HG03108 (cell line): ENCODE measurements around the gene ACP3.
"Not testable (repeated sequence)": the region's sequence is repeated elsewhere in the genome, so short reads cannot be mapped to it uniquely, and the experiment has no call there.

Source experiments
- ATAC-seq: cut with Tn5 transposase; IDR thresholded peaks from one replicate; pipeline ENCODE4 v1.9.1; 2021; ENCODE audit warnings: moderate library complexity; ENCODE audit not compliant: unreplicated experiment

ACP3 gene

DNA sequence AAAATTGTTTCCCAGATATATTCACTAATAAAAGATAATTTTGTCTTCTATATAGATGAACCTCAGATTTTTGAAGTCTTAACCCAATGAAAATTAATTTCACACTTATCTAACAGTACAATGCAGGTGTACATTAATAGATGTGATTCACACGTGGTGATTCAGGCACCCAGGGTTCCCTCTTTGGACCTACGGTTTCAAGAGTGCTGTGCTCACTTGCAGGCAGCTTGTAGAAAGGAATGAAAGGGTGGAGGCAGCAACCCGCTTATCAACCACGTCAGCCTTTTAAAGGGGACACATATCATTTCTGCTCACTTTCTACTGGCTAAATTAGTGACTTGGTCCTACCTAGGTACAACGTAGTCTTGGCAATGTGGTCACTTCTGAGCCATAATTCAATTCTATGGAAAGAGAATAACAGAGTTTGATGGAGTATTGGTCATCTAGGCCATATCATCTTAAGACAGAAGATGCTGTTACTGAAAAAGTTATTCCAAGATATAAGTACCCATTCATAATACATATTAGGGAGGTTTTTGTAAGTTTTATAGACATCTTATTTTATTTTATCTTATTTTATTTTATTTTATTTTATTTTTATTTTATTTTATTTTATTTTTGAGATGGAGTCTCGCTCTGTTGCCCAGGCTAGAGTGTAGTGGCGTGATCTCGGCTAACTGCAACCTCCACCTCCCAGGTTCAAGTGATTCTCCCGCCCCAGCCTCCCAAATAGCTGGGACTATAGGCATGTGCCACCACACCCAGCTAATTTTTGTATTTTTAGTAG lies 37.9 kb downstream of the ACP3 start:
- ATAC-seq: no peak

DNA sequence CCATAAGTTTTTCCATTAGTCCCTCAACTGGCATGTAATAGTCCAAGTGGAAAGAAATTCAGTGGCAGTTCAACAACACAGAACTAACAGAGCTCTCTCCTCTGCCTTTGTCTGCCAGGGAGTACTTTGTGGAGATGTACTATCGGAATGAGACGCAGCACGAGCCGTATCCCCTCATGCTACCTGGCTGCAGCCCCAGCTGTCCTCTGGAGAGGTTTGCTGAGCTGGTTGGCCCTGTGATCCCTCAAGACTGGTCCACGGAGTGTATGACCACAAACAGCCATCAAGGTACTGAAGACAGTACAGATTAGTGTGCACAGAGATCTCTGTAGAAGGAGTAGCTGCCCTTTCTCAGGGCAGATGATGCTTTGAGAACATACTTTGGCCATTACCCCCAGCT lies 39.4 kb downstream of the ACP3 start:
- no peak for ATAC-seq

DNA sequence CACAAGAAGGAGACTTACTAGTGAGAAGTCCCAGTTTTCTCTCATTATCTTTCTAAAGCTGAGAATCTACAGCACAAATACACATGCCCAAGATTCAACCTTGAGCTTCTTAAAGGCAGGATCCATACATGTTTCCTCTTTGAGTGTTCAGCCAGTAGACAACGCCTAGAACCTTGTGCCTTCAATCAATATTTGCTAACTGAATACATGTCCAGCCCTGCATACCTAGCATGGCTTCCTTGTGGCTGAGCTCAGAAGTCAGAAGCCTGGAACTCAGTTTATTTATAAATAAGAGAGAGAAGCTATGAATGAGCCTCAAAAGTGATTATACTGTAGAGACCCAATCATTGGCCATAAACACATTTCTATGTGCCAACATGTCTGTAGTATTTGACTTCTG lies 43.5 kb downstream of the ACP3 start:
- no peak for ATAC-seq

DNA sequence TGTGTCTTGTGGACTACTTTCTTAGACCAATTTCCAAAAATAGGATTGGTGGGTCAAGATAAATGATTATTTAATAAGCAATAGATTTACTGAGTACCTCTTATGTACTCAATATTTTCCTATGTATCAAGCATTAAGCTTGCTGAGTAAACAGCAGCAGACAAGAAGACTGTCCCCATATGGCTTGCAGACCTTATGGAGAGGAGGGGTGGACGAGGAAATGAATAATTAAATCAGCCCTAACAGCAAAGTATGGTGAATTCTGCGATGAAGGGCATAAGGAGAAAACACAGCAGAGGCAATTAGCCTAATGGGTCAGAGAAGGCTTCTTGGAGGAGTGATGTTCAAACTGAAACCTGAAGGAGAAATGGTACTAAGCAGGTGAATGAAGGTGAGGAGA lies 45.1 kb downstream of the ACP3 start:
- no peak for ATAC-seq

DNA sequence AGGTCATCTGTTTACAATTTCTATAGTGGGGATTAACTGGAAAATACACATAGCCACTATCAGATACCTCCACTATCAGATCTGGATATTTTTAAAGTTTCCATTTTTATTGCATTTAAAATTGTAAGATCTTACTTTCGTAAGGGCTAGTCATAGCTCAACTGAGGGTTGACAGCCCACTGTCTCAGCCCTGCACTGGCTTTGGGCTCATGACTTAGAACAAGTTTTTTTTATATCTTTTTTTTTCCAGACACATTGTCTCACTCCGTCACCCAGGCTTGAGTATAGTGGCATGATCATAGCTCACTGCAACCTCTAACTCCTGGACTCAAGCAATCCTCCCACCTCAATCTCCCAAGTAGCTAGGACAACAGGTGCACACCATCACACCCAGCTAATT lies 51.3 kb downstream of the ACP3 start:
- ATAC-seq: no peak

DNA sequence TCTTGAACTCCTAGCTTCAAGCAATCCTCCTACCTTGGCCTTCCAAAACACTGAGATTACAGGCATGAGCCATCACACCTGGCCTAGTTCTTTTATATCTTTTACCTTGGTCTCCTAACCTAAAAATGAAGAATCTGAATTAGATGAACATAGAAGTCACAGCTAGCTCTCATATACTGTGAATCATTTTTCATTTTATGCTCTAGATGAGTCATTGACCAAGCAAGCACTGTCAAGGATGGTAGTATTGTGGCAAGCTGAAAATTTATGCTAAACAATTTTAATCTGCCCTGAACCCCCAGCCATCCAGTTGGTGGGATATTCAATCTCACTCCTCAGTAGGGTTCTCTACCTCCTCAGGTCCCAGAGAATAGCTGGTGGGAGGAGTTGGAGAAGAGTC lies 51.8 kb downstream of the ACP3 start:
- no peak for ATAC-seq

DNA sequence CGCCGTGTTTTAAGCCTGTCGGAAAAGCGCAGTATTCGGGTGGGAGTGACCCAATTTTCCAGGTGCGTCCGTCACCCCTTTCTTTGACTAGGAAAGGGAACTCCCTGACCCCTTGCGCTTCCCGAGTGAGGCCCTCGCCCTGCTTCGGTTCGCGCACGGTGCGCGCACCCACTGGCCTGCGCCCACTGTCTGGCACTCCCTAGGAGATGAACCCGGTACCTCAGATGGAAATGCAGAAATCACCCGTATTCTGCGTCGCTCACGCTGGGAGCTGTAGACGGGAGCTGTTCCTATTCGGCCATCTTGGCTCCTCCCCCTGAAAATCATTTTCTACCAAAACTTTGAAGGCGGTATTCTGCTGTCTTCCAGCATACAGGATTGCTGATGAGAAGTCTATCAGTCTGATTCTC lies 59.7 kb downstream of the ACP3 start:
- not testable (repeated sequence) for ATAC-seq

DNA sequence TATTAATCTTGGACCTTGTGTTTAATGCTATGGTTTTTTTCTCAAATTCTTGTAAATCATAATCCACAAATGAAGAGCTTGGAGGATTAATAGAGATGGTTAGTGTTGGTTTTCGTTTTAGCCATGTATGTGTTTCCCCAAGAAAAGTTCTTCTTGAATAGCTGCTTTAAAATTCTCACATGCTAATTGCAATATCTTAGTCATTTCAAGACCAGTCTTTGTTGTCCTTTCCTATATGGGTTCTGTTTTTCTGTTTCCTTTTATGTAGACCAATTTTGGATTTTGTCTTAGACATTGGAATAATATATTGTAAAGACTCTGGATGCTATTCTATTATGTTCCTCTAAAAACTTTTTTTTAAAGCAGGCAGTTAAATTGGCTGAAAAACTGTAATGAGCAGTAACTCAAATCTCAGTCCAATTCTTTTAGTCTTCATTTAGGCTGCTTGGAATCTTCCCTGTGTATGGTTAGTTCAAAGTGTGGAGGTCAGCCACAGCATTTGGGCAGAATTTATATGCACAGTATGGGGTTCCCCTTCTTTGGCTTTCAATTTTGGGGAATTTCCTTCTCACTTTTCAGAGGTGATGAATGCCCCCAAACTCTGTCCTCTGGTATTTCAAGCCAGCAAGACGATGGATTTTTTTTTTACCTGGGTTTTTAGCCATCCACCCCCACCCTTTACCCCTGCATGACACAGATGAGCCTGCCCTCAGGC lies 61.0 kb downstream of the ACP3 start:
- no peak for ATAC-seq

DNA sequence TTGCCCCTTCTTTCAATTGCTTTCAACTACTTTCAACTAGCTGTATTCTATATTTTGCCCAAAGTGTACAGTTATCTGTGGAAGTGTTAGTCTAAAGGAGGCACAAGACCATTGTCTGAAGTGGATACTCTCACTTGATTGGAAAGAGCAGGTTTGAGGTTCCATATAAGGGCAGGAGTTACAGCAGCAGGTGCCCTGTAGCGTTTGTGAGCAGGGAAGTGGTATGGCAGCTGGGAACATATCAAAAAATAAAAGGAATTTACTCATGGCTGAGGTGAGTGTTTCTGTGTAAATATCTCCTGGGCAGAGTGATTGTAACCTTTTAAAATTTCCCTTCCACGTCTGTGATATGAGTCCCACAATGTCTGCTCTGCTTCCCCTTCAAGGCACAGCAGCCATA lies 61.6 kb downstream of the ACP3 start:
- ATAC-seq: no peak

DNA sequence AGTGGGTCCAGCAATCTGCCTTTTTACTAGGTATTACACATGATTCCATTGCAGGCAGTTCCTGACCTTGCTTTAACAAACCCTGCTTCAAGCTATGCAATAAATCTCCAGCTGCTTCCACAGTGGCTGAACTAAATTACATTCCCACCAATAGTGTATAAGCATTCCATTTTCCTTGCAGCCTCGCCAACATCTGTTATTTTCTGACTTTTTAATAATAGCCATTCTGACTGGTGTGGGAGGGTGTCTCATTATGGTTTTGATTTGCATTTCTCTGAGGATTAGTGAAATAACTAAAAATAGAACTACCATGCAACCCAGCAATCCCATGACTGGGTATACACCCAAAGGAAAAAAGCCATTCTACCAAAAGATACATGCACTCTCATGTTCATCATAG lies 63.7 kb downstream of the ACP3 start:
- no peak for ATAC-seq

DNA sequence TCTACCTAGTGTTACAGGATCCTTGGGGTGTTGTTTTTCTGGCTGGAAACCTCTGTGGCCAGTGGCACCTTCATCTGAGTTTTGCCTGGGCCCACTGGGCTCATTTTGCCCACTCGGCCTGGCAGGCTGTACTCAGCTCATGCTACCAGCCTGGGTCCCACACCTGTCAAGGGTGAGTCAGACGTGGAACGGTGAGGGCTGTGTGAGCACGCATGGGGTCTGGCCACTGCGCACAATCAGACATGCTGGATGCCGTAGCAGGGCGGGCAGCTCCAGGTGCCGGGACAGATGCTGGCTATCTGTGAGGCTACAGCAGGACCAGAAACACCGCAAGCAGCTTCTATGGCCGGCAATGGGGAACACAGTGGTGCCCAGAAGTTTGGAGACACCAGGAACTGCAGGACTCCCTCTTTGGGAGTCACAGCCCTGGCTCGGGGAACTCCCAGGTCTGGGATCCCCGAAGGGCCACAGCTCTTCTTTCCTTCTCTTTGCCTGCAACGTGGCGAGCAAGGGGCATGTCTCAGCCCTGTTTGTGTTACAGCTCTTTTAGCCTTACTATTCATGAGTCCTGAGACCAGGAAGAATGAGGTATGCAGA lies 64.2 kb downstream of the ACP3 start:
- ATAC-seq: no peak

DNA sequence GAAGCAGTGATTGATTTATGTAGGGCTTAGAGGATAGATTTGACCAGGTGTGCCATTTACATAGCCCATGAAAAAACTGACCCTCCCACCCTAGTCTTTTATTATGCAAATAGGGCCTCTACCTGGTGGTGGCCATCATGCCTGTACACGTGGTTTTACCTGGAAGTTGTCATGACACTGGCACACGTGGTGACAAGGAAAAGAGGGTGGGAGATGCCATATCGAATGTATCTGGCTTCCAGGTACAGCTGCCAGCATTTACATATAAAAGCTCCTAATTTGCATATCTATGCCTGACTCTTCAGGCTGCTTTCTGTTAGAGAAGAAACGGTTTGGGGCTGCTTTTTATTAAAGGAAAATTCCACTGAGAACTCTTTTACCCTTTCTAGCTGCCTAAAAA lies 65.1 kb downstream of the ACP3 start:
- ATAC-seq: no peak

DNA sequence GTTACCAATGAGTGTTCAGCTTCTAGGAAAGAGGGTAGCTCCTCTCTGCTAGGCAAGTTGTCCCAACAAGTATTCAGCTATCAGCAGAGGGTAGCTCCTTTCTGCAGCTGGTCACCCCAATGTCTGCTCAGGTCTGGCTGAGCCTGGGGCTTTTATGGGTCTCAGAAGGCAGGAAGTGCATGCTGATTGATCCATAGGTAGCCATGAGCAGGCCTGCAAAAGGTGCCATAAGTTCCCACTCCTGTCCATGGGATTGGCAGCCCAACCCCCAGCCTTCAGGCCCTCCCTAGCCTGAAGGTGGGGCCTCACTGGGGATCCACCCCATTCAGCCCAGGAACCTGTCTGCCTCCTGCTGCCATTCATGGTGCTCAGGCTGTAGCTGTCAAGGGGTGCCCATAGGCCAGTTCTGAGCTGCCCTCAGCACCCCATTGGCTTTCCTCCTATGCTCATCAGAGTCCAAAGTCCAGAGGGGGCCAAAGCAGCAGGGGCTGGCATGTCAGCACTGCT lies 65.5 kb downstream of the ACP3 start:
- no peak for ATAC-seq

DNA sequence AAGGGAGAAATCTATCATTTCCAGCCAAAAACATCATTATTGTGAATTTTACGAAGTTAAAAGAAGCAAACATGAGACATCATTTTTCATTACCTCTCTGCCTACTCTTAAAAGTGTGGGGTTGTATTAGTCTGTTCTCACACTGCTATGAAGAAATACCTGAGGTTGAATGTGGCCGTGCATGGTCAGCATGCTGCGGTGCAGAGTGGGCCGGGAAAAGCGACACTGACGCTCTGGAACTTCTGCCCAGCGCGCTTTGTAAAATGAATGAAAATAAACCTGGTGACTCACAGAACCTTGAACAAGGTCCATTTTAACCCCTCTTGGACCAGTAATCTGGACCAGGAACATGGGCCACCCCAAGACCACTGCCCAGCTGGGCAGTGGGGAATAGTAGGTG lies 69.1 kb downstream of the ACP3 start:
- no peak for ATAC-seq

DNA sequence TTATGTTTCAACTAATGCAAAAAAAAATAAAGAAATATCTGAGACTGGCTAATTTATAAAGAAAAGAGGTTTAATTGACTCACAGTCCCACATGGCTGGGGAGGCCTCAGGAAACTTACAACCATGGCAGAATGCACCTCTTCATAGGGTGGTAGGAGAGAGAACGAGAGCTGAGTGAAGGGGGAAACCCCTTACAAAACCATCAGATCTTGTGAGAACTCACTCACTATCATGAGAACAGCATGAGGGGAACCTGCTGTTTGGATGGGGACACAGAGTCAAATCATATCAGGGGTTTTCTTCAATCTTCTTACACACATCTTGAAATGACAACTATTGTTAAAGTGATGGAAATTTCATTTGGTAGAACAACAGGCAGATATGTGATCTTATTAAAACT lies 75.5 kb downstream of the ACP3 start:
- ATAC-seq: not testable (repeated sequence)

DNA sequence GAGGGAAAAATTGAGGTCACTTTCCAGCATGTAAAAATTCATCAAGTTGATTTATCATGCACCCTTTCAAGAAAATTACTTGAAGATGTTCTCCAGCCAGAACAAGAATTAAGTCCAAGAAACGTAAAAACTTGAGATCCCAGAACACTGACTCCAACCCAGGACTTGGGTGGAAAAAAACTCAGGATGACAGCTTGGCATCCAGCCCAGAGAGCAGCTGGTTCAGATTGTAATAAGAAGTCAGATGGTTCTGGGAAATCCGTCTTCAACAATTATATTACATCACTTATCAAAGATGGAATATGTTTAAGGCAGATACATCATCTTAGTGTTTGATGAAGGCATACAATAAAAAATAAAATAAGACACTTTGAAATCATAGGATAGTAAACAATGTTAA lies 77.1 kb downstream of the ACP3 start:
- no peak for ATAC-seq

DNA sequence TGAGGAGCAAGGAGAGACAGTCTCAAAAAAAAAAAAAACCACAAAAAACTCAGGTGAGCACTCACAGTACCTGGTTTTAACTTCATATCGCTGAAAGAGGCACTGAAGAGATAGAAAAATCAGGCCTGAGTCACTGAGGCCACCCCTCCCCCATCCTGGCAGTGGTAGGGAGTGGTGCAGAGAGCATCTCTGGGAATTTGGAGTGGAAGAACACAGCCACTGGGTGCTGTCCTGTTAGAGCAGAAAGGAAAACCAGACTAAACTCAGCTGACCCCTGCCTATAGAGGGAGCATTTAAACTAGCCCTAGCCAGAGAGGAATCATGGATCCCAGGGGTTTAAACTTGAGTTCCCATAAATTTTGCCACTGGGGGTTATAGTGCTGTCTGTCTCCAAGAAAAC lies 77.9 kb downstream of the ACP3 start:
- no peak for ATAC-seq

DNA sequence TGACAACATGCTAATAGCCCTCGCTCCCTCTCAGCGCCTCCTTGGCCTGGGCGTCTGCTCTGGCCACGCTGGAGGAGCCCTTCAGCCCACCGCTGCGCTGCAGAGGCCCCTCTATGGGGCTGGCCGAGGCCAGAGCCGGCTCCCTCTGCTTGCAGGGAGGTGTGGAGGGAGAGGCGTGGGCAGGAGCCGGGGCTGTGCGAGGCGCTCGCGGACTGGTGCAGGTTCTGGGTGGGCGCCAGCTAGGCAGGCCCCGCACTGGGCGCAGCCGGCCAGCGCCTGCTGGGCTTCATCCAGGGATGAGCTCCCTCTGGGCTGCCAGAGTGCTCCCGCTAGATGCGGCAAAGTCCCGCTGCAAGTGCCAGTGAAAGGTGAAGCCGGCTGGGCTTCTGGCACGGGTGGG lies 79.0 kb downstream of the ACP3 start:
- no peak for ATAC-seq

DNA sequence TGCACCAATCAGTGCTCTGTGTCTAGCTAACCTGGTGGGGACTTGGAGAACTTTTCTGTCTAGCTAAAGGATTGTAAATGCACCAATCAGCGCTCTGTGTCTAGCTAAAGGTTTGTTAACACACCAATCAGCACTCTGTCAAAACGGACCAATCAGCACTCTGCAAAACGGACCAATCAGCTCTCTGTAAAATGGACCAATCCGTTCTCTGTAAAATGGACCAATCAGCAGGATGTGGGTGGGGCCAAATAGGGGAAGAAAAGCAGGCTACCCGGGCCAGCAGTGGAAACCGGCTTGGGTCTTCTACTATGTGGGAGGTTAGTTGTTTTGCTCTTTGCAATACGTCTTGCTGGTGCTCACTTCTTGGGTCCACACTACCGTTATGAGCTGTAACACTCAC lies 79.6 kb downstream of the ACP3 start:
- not testable (repeated sequence) for ATAC-seq

DNA sequence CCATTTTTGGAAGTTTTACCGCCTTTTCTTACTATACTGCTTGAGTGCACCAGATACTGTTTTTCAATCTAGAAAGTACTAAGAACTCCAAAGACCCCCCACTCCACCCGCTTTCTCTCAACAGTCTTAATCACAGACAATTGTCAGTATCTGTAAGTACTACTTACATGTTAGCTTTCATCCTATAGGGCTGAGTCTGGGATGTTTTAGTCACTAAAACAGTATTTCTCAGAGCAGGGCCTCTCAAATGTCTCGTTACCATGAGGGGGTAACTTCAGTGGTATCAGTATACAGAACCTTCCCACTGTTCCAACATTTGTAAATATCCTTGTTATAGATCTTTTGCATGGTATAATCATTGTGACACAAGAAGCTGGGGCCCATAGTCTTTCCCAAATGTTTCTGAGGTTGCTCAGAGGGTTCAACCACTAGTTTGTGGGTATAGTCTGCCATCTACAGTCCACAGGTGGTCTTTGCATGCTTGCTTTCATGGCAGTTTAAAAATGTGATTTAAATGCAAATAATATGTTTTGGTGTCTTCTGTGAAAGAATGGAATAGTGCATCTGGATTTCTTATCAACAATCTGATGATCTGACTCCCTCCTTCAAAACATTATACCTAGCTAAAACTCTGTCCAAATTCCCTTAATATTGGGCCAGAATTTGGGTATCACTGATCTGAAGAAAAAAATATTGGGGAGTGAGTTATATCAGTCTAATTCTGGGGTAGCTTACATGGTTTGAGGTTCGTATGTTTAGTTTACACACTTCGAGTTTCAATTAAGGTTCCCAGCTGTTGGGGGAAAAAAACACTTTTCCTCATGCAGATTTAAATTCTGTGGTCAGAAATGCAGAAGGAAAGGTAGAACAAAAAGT lies 82.1 kb downstream of the ACP3 start:
- ATAC-seq: no peak

DNA sequence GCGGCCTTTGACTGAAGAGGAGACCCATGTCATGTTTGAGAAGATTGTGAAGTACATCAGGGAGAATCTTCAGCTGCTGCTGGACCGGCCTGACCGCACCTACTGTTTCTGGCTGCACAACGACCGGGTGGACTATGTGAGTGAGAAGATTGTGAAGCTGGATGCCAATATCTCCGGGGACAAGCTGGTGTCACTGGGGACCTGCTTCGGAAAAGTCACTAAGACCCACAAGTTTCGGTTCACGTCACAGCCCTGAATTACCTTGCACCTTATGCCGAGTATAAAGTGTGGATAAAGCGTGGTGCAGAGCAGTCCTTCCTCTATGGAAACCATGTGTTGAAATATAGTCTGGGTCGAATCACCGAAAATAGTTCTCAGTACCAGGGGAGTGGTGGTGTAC lies 84.0 kb downstream of the ACP3 start:
- ATAC-seq: no peak
